GM23248 (cell line): ENCODE results near the gene MAPK8IP3. TPM values are rescaled to one million over a fixed set of nuclear protein-coding genes. Genes with fewer than 3 reads are reported as not detected.

ENCODE experiments used
- DNase-seq: peaks from one replicate; pipeline ENCODE4 v3.0.0-alpha.2; 2015
- H2AFZ ChIP-seq: fragments of 200-600 bp; sonication (generic); 2 replicates; pipeline ENCODE4 v1.6.1; 2016; ENCODE audit warnings: antibody characterized with exemption
- H3F3A ChIP-seq: fragments of 200-600 bp; sonication (generic); 2 replicates; pipeline ENCODE4 v1.6.1; 2016; ENCODE audit warnings: mild to moderate bottlenecking, antibody characterized with exemption, mixed run types; ENCODE audit not compliant: insufficient read depth
- H3K27ac ChIP-seq: fragments of 200-600 bp; sonication (generic); 2 replicates; pipeline ENCODE4 v1.5.1; 2016; ENCODE audit warnings: mild to moderate bottlenecking
- H3K27me3 ChIP-seq: fragments of 200-600 bp; sonication (generic); replicated peaks from 2 replicates; pipeline ENCODE4 v1.6.1; 2016; ENCODE audit warnings: mild to moderate bottlenecking; ENCODE audit not compliant: insufficient read depth
- H3K36me3 ChIP-seq: fragments of 200-600 bp; sonication (generic); 2 replicates; pipeline ENCODE4 v1.6.1; 2016; ENCODE audit warnings: low read depth, mild to moderate bottlenecking
- H3K4me1 ChIP-seq: fragments of 200-600 bp; sonication (generic); 2 replicates; pipeline ENCODE4 v1.6.1; 2016; ENCODE audit warnings: mild to moderate bottlenecking; ENCODE audit not compliant: insufficient read depth
- H3K4me2 ChIP-seq: fragments of 200-600 bp; sonication (generic); one replicate; pipeline ENCODE4 v1.6.1; 2016; ENCODE audit warnings: mild to moderate bottlenecking; ENCODE audit not compliant: unreplicated experiment
- H3K4me3 ChIP-seq: fragments of 200-600 bp; sonication (generic); 2 replicates; pipeline ENCODE4 v1.5.1; 2016; ENCODE audit warnings: mild to moderate bottlenecking
- H3K79me2 ChIP-seq: fragments of 200-600 bp; sonication (generic); 2 replicates; pipeline ENCODE4 v1.6.1; 2016; ENCODE audit warnings: mild to moderate bottlenecking; ENCODE audit not compliant: insufficient read depth
- H3K9ac ChIP-seq: fragments of 200-600 bp; sonication (generic); 2 replicates; pipeline ENCODE4 v1.6.1; 2016; ENCODE audit warnings: mild to moderate bottlenecking
- H3K9me2 ChIP-seq: fragments of 200-600 bp; sonication (generic); 2 replicates; pipeline ENCODE4 v1.6.1; 2016; ENCODE audit warnings: mixed run types, mild to moderate bottlenecking, moderate library complexity; ENCODE audit not compliant: insufficient read depth
- H3K9me3 ChIP-seq: fragments of 200-600 bp; sonication (generic); one replicate; pipeline ENCODE4 v1.6.1; 2017; ENCODE audit warnings: low read depth
- H4K20me1 ChIP-seq: fragments of 200-600 bp; sonication (generic); 2 replicates; pipeline ENCODE4 v1.6.0; 2016; ENCODE audit not compliant: insufficient read depth
- EZH2 ChIP-seq: fragments of 200-600 bp; sonication (generic); IDR thresholded peaks from 2 replicates; pipeline ENCODE4 v1.6.1; 2018; ENCODE audit warnings: antibody characterized with exemption, mild to moderate bottlenecking; ENCODE audit not compliant: insufficient read depth, poor library complexity, severe bottlenecking
- EZH2phosphoT487 ChIP-seq: fragments of 200-600 bp; sonication (generic); IDR thresholded peaks from 2 replicates; pipeline ENCODE4 v1.6.1; 2018; ENCODE audit warnings: antibody characterized with exemption, moderate library complexity, mild to moderate bottlenecking, low read depth; ENCODE audit not compliant: insufficient read depth
- WGBS, 2 experiments: methylation state at CpG; one replicate each; pipeline ENCODE4 v1.1.6; 2015 to 2017; ENCODE audit warnings: low lambda C conversion rate in 2 of 2, low coverage in 1 of 2; ENCODE audit errors: missing lambda C conversion rate in 2 of 2; 5-methylcytosine and 5-hydroxymethylcytosine counted together
- in situ Hi-C: fragments of 300-500 bp; cut with MboI; formaldehyde crosslinking; loops from 2 replicates; pipeline ENCODE4 v1.15.0; 2020
- polyA plus RNA-seq: library from polyadenylated mRNA; unstranded; fragments of >200 nt; fragmentation: Nextera tagmentation; extraction: Ambion mirVana; gene quantifications from 2 replicates; pipeline ENCODE4 v1.2.1, GENCODE V29; 2016
- total RNA-seq: library from RNA; depleted of rRNA; stranded (reverse); fragments of >200 nt; shearing (Covaris generic); gene quantifications from 2 replicates; pipeline ENCODE4 v1.2.3, GENCODE V29; 2014

The MAPK8IP3 gene
- total and polyA plus RNA-seq, 2 experiments from 2014 or later = 10.0 to 28.3 TPM

GRCh38 chr16:1670371-1670770 lies 35.6 kb upstream of the MAPK8IP3 start:
- Histone ChIP-seq H3K79me2 (no peaks in the 10 kb centered on the region), H2AFZ (no peak overlapping the region), H3K9me2 (no peaks in the 10 kb centered on the region), H3K4me1 (peaks cover 7% of the 10 kb centered on the region), H4K20me1 (no peaks in the 10 kb centered on the region), H3K9me3 (no peaks in the 10 kb centered on the region), H3K4me3 (no peak overlapping the region), H3K36me3 (peaks cover 17% of the 10 kb centered on the region; the same call in 1 of the 2 replicates), H3K27ac (no peak overlapping the region), H3F3A (no peaks in the 10 kb centered on the region), H3K9ac (no peak overlapping the region), H3K27me3 (no peaks in the 10 kb centered on the region), H3K4me2 (no peak overlapping the region)
- TF ChIP-seq EZH2 (no peak), EZH2phosphoT487 (no peak)
- in situ Hi-C loops = no loop called here
- no peak for DNase-seq
- 85 to 93% methylated on average over 9 to 19 of the region's 19 CpGs for WGBS, 2 experiments

- Histone ChIP-seq H3K9me3 (no peaks in the 10 kb centered on the region), H3K27ac (no peak overlapping the region), H3K36me3 (peaks cover 22% of the 10 kb centered on the region; the same call in 1 of the 2 replicates), H2AFZ (no peak overlapping the region), H3K9me2 (no peaks in the 10 kb centered on the region), H3F3A (no peaks in the 10 kb centered on the region), H4K20me1 (no peaks in the 10 kb centered on the region), H3K4me1 (peaks cover 7% of the 10 kb centered on the region), H3K9ac (no peak overlapping the region), H3K4me2 (no peak overlapping the region), H3K4me3 (no peak overlapping the region), H3K27me3 (no peaks in the 10 kb centered on the region), H3K79me2 (no peaks in the 10 kb centered on the region)
- no peak for TF ChIP-seq EZH2phosphoT487
- TF ChIP-seq EZH2 = no peak
- no peak for DNase-seq
- in situ Hi-C loops = no loop called here
- WGBS, 2 experiments = 99 to 100% methylated on average over 7 of the region's 7 CpGs
Measured at GRCh38 chr16:1670866-1671265, 35.1 kb upstream of the MAPK8IP3 start.

- no peak overlapping the region for H2AFZ ChIP-seq
- H3K9ac ChIP-seq = no peak overlapping the region
- H3K4me1 ChIP-seq = peaks cover 7% of the 10 kb centered on the region
- 0 out of 2 replicates have a peak, but pooled peaks cover 3% of the 10 kb centered on the region for H4K20me1 ChIP-seq
- no peaks in the 10 kb centered on the region for H3K9me3 ChIP-seq
- in situ Hi-C loops = no loop called here
- peaks cover 2% of the 10 kb centered on the region for H3K79me2 ChIP-seq
- H3K4me3 ChIP-seq = no peak overlapping the region
- H3K27ac ChIP-seq = no peak overlapping the region
- H3F3A ChIP-seq = peaks cover 14% of the 10 kb centered on the region; the same call in 1 of the 2 replicates
- H3K4me2 ChIP-seq = no peak overlapping the region
- TF ChIP-seq EZH2 (no peak), EZH2phosphoT487 (no peak)
- no peaks in the 10 kb centered on the region for H3K27me3 ChIP-seq
- H3K36me3 ChIP-seq = peaks cover 31% of the 10 kb centered on the region; the same call in 1 of the 2 replicates
- no peaks in the 10 kb centered on the region for H3K9me2 ChIP-seq
- WGBS, 2 experiments = 92 to 94% methylated on average over 26 of the region's 26 CpGs
- DNase-seq = no peak
Measured at GRCh38 chr16:1673424-1674151, 32.4 kb upstream of the MAPK8IP3 start.

GRCh38 chr16:1674306-1674705 lies 31.7 kb upstream of the MAPK8IP3 start:
- WGBS, 2 experiments = 87 to 91% methylated on average over 7 of the region's 7 CpGs
- no peak overlapping the region for H3K4me3 ChIP-seq
- H3F3A ChIP-seq = peaks cover 14% of the 10 kb centered on the region; the same call in 1 of the 2 replicates
- H3K36me3 ChIP-seq = peaks cover 31% of the 10 kb centered on the region; the same call in 1 of the 2 replicates
- DNase-seq = peak; percentile 19
- peaks cover 9% of the 10 kb centered on the region for H3K79me2 ChIP-seq
- H3K9ac ChIP-seq = no peak overlapping the region
- no peak for TF ChIP-seq EZH2
- H3K27ac ChIP-seq = no peak overlapping the region
- no peaks in the 10 kb centered on the region for H3K9me2 ChIP-seq
- H3K4me1 ChIP-seq = peaks cover 11% of the 10 kb centered on the region
- H2AFZ ChIP-seq = no peak overlapping the region
- H3K27me3 ChIP-seq = no peaks in the 10 kb centered on the region
- no peaks in the 10 kb centered on the region for H3K9me3 ChIP-seq
- H4K20me1 ChIP-seq = 0 out of 2 replicates have a peak, but pooled peaks cover 3% of the 10 kb centered on the region
- no peak overlapping the region for H3K4me2 ChIP-seq
- in situ Hi-C loops = no loop called here
